Cardiac muscle cell (in vitro differentiated cells and primary cell): ENCODE measurements around the gene ARL15. TPM values are rescaled to one million over a fixed set of nuclear protein-coding genes. Genes with fewer than 3 reads are reported as not detected.

Source experiments
- DNase-seq, 2 donors: peaks; one replicate each; pipeline versions ENCODE4 v3.0.0 to v3.0.0-alpha.2; 2010 to 2017; ENCODE audit warnings: low read depth in 1 of 2, low spot score in 1 of 2
- H3K27ac ChIP-seq: fragments of 200-600 bp; sonication (generic); 2 replicates; pipeline ENCODE4 v1.5.1; 2016
- H3K27me3 ChIP-seq: fragments of 200-600 bp; sonication (generic); 2 replicates; pipeline ENCODE4 v1.6.0; 2016; ENCODE audit warnings: control low read depth
- H3K36me3 ChIP-seq: fragments of 200-600 bp; sonication (generic); 2 replicates; pipeline ENCODE4 v1.5.1; 2016; ENCODE audit warnings: control low read depth
- H3K4me1 ChIP-seq: fragments of 200-600 bp; sonication (generic); 2 replicates; pipeline ENCODE4 v1.8.1; 2017; ENCODE audit warnings: low read depth, mild to moderate bottlenecking, mixed run types
- H3K4me3 ChIP-seq: fragments of 200-600 bp; sonication (generic); 2 replicates; pipeline ENCODE4 v1.5.1; 2016; ENCODE audit warnings: mild to moderate bottlenecking
- H3K9me3 ChIP-seq: fragments of 200-600 bp; sonication (generic); 2 replicates; pipeline ENCODE4 v1.5.1; 2017; ENCODE audit warnings: low read depth, mild to moderate bottlenecking, control low read depth
- polyA plus RNA-seq: library from polyadenylated mRNA; unstranded; fragments of >200 nt; fragmentation: Nextera tagmentation; extraction: Ambion mirVana; gene quantifications from 2 replicates; pipeline ENCODE4 v1.2.1, GENCODE V29; 2016
- total RNA-seq: library from RNA; depleted of rRNA; stranded (reverse); fragments of >200 nt; gene quantifications from 2 replicates; pipeline ENCODE4 v1.2.3, GENCODE V29; 2016
- TF ChIP-seq, protein P1 (sequence below): IDR thresholded peaks from 2 replicates; pipeline ENCODE4 v1.5.1; 2012; ENCODE audit warnings: low read depth, mild to moderate bottlenecking, low read length

Gene ARL15
- total and polyA plus RNA-seq, 2 experiments from 2014 or later, result 23.2 to 27.4 TPM

- Histone ChIP-seq H3K27me3 (no peaks in the 10 kb centered on the region), H3K27ac (peak overlapping the region; percentile 88), H3K4me3 (no peak overlapping the region), H3K36me3 (no peaks in the 10 kb centered on the region), H3K9me3 (no peaks in the 10 kb centered on the region), H3K4me1 (peaks cover 3% of the 10 kb centered on the region)
- DNase-seq, result peak in 1 of 2 donors; percentile 31
- TF ChIP-seq, protein P1, sequence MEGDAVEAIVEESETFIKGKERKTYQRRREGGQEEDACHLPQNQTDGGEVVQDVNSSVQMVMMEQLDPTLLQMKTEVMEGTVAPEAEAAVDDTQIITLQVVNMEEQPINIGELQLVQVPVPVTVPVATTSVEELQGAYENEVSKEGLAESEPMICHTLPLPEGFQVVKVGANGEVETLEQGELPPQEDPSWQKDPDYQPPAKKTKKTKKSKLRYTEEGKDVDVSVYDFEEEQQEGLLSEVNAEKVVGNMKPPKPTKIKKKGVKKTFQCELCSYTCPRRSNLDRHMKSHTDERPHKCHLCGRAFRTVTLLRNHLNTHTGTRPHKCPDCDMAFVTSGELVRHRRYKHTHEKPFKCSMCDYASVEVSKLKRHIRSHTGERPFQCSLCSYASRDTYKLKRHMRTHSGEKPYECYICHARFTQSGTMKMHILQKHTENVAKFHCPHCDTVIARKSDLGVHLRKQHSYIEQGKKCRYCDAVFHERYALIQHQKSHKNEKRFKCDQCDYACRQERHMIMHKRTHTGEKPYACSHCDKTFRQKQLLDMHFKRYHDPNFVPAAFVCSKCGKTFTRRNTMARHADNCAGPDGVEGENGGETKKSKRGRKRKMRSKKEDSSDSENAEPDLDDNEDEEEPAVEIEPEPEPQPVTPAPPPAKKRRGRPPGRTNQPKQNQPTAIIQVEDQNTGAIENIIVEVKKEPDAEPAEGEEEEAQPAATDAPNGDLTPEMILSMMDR, result no peak
Observed at GRCh38 chr5:54344653-54345052, 34.3 kb upstream of the ARL15 start.

- Histone ChIP-seq H3K4me3 (no peak overlapping the region), H3K4me1 (peaks cover 3% of the 10 kb centered on the region), H3K9me3 (no peaks in the 10 kb centered on the region), H3K27me3 (no peaks in the 10 kb centered on the region), H3K27ac (no peak overlapping the region), H3K36me3 (no peaks in the 10 kb centered on the region)
- TF ChIP-seq, protein P1, result no peak
- no peak for DNase-seq
Observed at GRCh38 chr5:54341971-54342370, 31.6 kb upstream of the ARL15 start.

GRCh38 chr5:54337523-54337922 is 27.1 kb upstream of the ARL15 start:
- no peak overlapping the region for H3K27ac ChIP-seq
- no peaks in the 10 kb centered on the region for H3K36me3 ChIP-seq
- H3K9me3 ChIP-seq, result no peaks in the 10 kb centered on the region
- no peak overlapping the region for H3K4me3 ChIP-seq
- DNase-seq, result no peak
- H3K27me3 ChIP-seq, result no peaks in the 10 kb centered on the region
- TF ChIP-seq, protein P1, result no peak
- H3K4me1 ChIP-seq, result no peaks in the 10 kb centered on the region

DNA sequence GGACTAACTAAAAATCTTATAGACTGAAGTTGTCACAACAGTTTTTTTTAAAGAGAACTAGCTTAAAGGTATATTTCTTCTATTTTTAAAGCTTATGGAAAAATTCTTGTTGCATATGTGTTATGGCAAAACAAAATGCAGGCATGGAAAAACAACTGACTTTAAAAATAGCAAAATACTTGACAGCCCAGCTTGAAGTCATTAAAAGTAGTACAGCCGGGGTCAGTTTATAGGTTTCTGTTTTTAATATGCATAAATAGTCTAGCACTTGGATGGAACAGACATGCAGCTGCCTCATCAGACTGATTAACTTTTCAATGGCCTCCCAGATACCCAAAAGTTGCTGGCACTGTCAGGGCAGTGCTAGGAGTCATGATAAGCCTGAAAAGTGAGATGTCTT is 22.3 kb upstream of the ARL15 start:
- Histone ChIP-seq H3K27me3 (no peaks in the 10 kb centered on the region), H3K4me3 (no peak overlapping the region), H3K9me3 (no peaks in the 10 kb centered on the region), H3K36me3 (no peaks in the 10 kb centered on the region), H3K27ac (no peak overlapping the region), H3K4me1 (no peaks in the 10 kb centered on the region)
- no peak for DNase-seq
- TF ChIP-seq, protein P1, result no peak

- H3K9me3 ChIP-seq, result no peaks in the 10 kb centered on the region
- no peaks in the 10 kb centered on the region for H3K36me3 ChIP-seq
- H3K4me1 ChIP-seq, result peaks cover 5% of the 10 kb centered on the region
- no peak overlapping the region for H3K4me3 ChIP-seq
- H3K27me3 ChIP-seq, result no peaks in the 10 kb centered on the region
- DNase-seq, result peak in 1 of 2 donors; percentile 83
- TF ChIP-seq, protein P1, result no peak
- H3K27ac ChIP-seq, result no peak overlapping the region
Observed at GRCh38 chr5:54329731-54330709, 19.6 kb upstream of the ARL15 start.
